Activated gamma-delta T cell treated with anti-CD3 and anti-CD28 coated beads, Interleukin-2, amount 50 U/mL, for 16 hours (primary cell): Measurements from ENCODE around the gene GPN1.
A peak's percentile ranks its signal among the peaks of the same experiment; 100 is the strongest.
"Not testable (repeated sequence)": the region's sequence is repeated elsewhere in the genome, so short reads cannot be mapped to it uniquely, and the experiment has no call there.

Experiments used
- DNase-seq: peaks from one replicate; pipeline ENCODE4 v3.0.0-alpha.2; 2020; ENCODE audit warnings: low read depth

The GPN1 gene

GRCh38 chr2:27672723-27673486 lies 44.1 kb downstream of the GPN1 start:
- DNase-seq = no peak

GRCh38 chr2:27680571-27680970 lies 51.7 kb downstream of the GPN1 start:
- no peak for DNase-seq

GRCh38 chr2:27681841-27682240 lies 53.0 kb downstream of the GPN1 start:
- DNase-seq = no peak

- DNase-seq = not testable (repeated sequence)
Observed at GRCh38 chr2:27682334-27682771, 53.5 kb downstream of the GPN1 start.

GRCh38 chr2:27683390-27684071 lies 54.7 kb downstream of the GPN1 start:
- peak; percentile 91 for DNase-seq

GRCh38 chr2:27685006-27685405 lies 56.2 kb downstream of the GPN1 start:
- not testable (repeated sequence) for DNase-seq

- DNase-seq = no peak
Observed at GRCh38 chr2:27685577-27685976, 56.7 kb downstream of the GPN1 start.

- no peak for DNase-seq
Observed at GRCh38 chr2:27687232-27687631, 58.4 kb downstream of the GPN1 start.

GRCh38 chr2:27689424-27689823 lies 60.6 kb downstream of the GPN1 start:
- no peak for DNase-seq

- DNase-seq = no peak
Observed at GRCh38 chr2:27690052-27690451, 61.2 kb downstream of the GPN1 start.

- DNase-seq = no peak
Observed at GRCh38 chr2:27697660-27698059, 68.8 kb downstream of the GPN1 start.
